ENCODE measurements around the gene CIP2A. TPM values are rescaled to one million over a fixed set of nuclear protein-coding genes. Genes with fewer than 3 reads are reported as not detected.

CIP2A gene
- total RNA-seq, 1 donor from 2014 or later, result 50.5 TPM

- H3K27ac Mint-ChIP-seq (ENCODE audit: unreplicated experiment), result no peak overlapping the region
- TF ChIP-seq CTCF (conservative IDR thresholded peaks at IDR 0.05), result no peak
- peaks cover 13% of the 10 kb centered on the region for H3K4me1 Mint-ChIP-seq
- no peaks in the 10 kb centered on the region for H3K9me3 Mint-ChIP-seq
- no peaks in the 10 kb centered on the region for H3K27me3 Mint-ChIP-seq (ENCODE audit: low read depth)
- peaks cover 11% of the 10 kb centered on the region for H3K36me3 Mint-ChIP-seq (ENCODE audit: low read depth)
- DNase-seq (ENCODE audit: low read depth, low spot score), result no peak
- no peak overlapping the region for H3K4me3 Mint-ChIP-seq
These were observed 13.2 kb upstream of the CIP2A start for GRCh38 chr3:108602249-108602934.

- no peak overlapping the region for H3K27ac Mint-ChIP-seq (ENCODE audit: unreplicated experiment)
- no peaks in the 10 kb centered on the region for H3K27me3 Mint-ChIP-seq (ENCODE audit: low read depth)
These were observed 10.6 kb upstream of the CIP2A start for GRCh38 chr3:108599677-108600409.

GRCh38 chr3:108598375-108598774 is 9.1 kb upstream of the CIP2A start:
- Mint-ChIP-seq H3K4me1 (peaks cover 7% of the 10 kb centered on the region), H3K9me3 (no peaks in the 10 kb centered on the region), H3K27me3 (ENCODE audit: low read depth) (no peaks in the 10 kb centered on the region), H3K27ac (ENCODE audit: unreplicated experiment) (no peak overlapping the region), H3K36me3 (ENCODE audit: low read depth) (peaks cover 11% of the 10 kb centered on the region), H3K4me3 (no peak overlapping the region)
- DNase-seq (ENCODE audit: low read depth, low spot score), result no peak
- no peak for TF ChIP-seq CTCF (conservative IDR thresholded peaks at IDR 0.05)

More at GRCh38 chr3:108599677-108600409, 10.6 kb upstream of the CIP2A start:
- H3K9me3 Mint-ChIP-seq, result no peaks in the 10 kb centered on the region
- H3K4me3 Mint-ChIP-seq, result no peak overlapping the region
- no peak for DNase-seq (ENCODE audit: low read depth, low spot score)
- no peak for TF ChIP-seq CTCF (conservative IDR thresholded peaks at IDR 0.05)
- peaks cover 13% of the 10 kb centered on the region for H3K4me1 Mint-ChIP-seq
- H3K36me3 Mint-ChIP-seq (ENCODE audit: low read depth), result peaks cover 11% of the 10 kb centered on the region

- DNase-seq (ENCODE audit: low read depth, low spot score), result no peak
- H3K4me3 Mint-ChIP-seq, result no peak overlapping the region
- peaks cover 16% of the 10 kb centered on the region for H3K4me1 Mint-ChIP-seq
- H3K27ac Mint-ChIP-seq (ENCODE audit: unreplicated experiment), result no peak overlapping the region
- no peaks in the 10 kb centered on the region for H3K36me3 Mint-ChIP-seq (ENCODE audit: low read depth)
- no peaks in the 10 kb centered on the region for H3K9me3 Mint-ChIP-seq
- H3K27me3 Mint-ChIP-seq (ENCODE audit: low read depth), result no peaks in the 10 kb centered on the region
- no peak for TF ChIP-seq CTCF (conservative IDR thresholded peaks at IDR 0.05)
These were observed 6.1 kb upstream of the CIP2A start for GRCh38 chr3:108595321-108595720.

GRCh38 chr3:108590460-108590859 is 1.2 kb upstream of the CIP2A start:
- no peaks in the 10 kb centered on the region for H3K27me3 Mint-ChIP-seq (ENCODE audit: low read depth)
- no peak for DNase-seq (ENCODE audit: low read depth, low spot score)
- H3K36me3 Mint-ChIP-seq (ENCODE audit: low read depth), result no peaks in the 10 kb centered on the region

More at GRCh38 chr3:108590460-108590859, 1.2 kb upstream of the CIP2A start:
- H3K4me3 Mint-ChIP-seq, result peak overlapping the region; percentile 99
- TF ChIP-seq CTCF (conservative IDR thresholded peaks at IDR 0.05), result no peak
- H3K27ac Mint-ChIP-seq (ENCODE audit: unreplicated experiment), result peak overlapping the region; percentile 85
- no peaks in the 10 kb centered on the region for H3K9me3 Mint-ChIP-seq
- H3K4me1 Mint-ChIP-seq, result peaks cover 44% of the 10 kb centered on the region
